H9 (cell line): Measurements from ENCODE around the gene CARD19. TPM values are rescaled to one million over a fixed set of nuclear protein-coding genes. Genes with fewer than 3 reads are reported as not detected.

ENCODE experiments used
- DNase-seq: peaks from one replicate; pipeline ENCODE4 v3.0.0-alpha.2; 2017
- H2AFZ ChIP-seq: one replicate; pipeline ENCODE4 v1.6.1; 2013; ENCODE audit warnings: mild to moderate bottlenecking, low read length, control low read depth, moderate library complexity
- H2AK5ac ChIP-seq: 2 replicates; pipeline ENCODE4 v1.6.1; 2013; ENCODE audit warnings: low read length, control low read depth, mixed read lengths; ENCODE audit not compliant: insufficient read length
- H2BK120ac ChIP-seq: one replicate; pipeline ENCODE4 v1.6.1; 2013; ENCODE audit warnings: low read depth, mild to moderate bottlenecking, low read length, control low read depth, inconsistent platforms; ENCODE audit not compliant: poor library complexity, severe bottlenecking
- H2BK12ac ChIP-seq: 2 replicates; pipeline ENCODE4 v1.6.1; 2013; ENCODE audit warnings: low read length, control low read depth, mixed read lengths, low read depth; ENCODE audit not compliant: insufficient read length
- H2BK15ac ChIP-seq: 2 replicates; pipeline ENCODE4 v1.6.1; 2013; ENCODE audit warnings: low read depth, low read length, control low read depth
- H2BK20ac ChIP-seq: one replicate; pipeline ENCODE4 v1.6.1; 2013; ENCODE audit warnings: low read depth, mild to moderate bottlenecking, low read length, control low read depth, inconsistent platforms; ENCODE audit not compliant: poor library complexity, severe bottlenecking
- H2BK5ac ChIP-seq: 2 replicates; pipeline ENCODE4 v1.6.1; 2013; ENCODE audit warnings: low read length, control low read depth, mixed read lengths; ENCODE audit not compliant: insufficient read length
- H3K14ac ChIP-seq: 2 replicates; pipeline ENCODE4 v1.6.1; 2013; ENCODE audit warnings: low read length, control low read depth; ENCODE audit not compliant: insufficient read depth
- H3K18ac ChIP-seq: 2 replicates; pipeline ENCODE4 v1.6.1; 2013; ENCODE audit warnings: low read depth, mild to moderate bottlenecking, mixed read lengths, low read length, control low read depth; ENCODE audit not compliant: insufficient read length
- H3K23ac ChIP-seq: 2 replicates; pipeline ENCODE4 v1.6.1; 2013; ENCODE audit warnings: low read length, control low read depth, mixed read lengths, low read depth; ENCODE audit not compliant: insufficient read length
- H3K23me2 ChIP-seq: 2 replicates; pipeline ENCODE4 v1.6.1; 2013; ENCODE audit warnings: low read depth, mild to moderate bottlenecking, mixed read lengths, low read length, control low read depth; ENCODE audit not compliant: insufficient read length, poor library complexity, severe bottlenecking
- H3K27ac ChIP-seq: 2 replicates; pipeline ENCODE4 v1.5.1; 2013; ENCODE audit warnings: low read length, control low read depth, mixed read lengths, low read depth; ENCODE audit not compliant: insufficient read length
- H3K27me3 ChIP-seq: 2 replicates; pipeline ENCODE4 v1.6.1; 2013; ENCODE audit warnings: low read length, control low read depth, inconsistent platforms; ENCODE audit not compliant: insufficient read depth
- H3K4ac ChIP-seq: 2 replicates; pipeline ENCODE4 v1.6.1; 2013; ENCODE audit warnings: low read depth, mild to moderate bottlenecking, control low read depth, inconsistent platforms, low read length, moderate library complexity
- H3K4me1 ChIP-seq: 2 replicates; pipeline ENCODE4 v1.6.1; 2013; ENCODE audit warnings: low read length, control low read depth, inconsistent platforms; ENCODE audit not compliant: insufficient read depth
- H3K4me2 ChIP-seq: 2 replicates; pipeline ENCODE4 v1.6.1; 2013; ENCODE audit warnings: low read length, control low read depth, mixed read lengths; ENCODE audit not compliant: insufficient read length, insufficient read depth
- H3K56ac ChIP-seq: 2 replicates; pipeline ENCODE4 v1.6.1; 2013; ENCODE audit warnings: low read depth, mild to moderate bottlenecking, mixed read lengths, low read length, control low read depth; ENCODE audit not compliant: insufficient read length
- H3K79me1 ChIP-seq: 2 replicates; pipeline ENCODE4 v1.6.1; 2013; ENCODE audit warnings: low read depth, mild to moderate bottlenecking, moderate library complexity, low read length, control low read depth, inconsistent platforms; ENCODE audit not compliant: insufficient read depth, poor library complexity, severe bottlenecking
- H3K79me2 ChIP-seq: 2 replicates; pipeline ENCODE4 v1.6.1; 2013; ENCODE audit warnings: low read length, control low read depth, inconsistent platforms; ENCODE audit not compliant: insufficient read depth
- H3K9ac ChIP-seq: 2 replicates; pipeline ENCODE4 v1.6.1; 2013; ENCODE audit warnings: low read length, control low read depth, mixed read lengths; ENCODE audit not compliant: insufficient read length; ENCODE audit errors: extremely low read depth
- H3K9me3 ChIP-seq: one replicate; pipeline ENCODE4 v1.6.1; 2013; ENCODE audit warnings: low read depth, low read length, inconsistent platforms; ENCODE audit not compliant: control insufficient read depth
- H3T11ph ChIP-seq: one replicate; pipeline ENCODE4 v1.6.1; 2013; ENCODE audit warnings: mild to moderate bottlenecking, low read length, control low read depth, inconsistent platforms
- H4K20me1 ChIP-seq: one replicate; pipeline ENCODE4 v1.6.1; 2013; ENCODE audit not compliant: control insufficient read depth, insufficient read length, insufficient read depth
- H4K5ac ChIP-seq: 2 replicates; pipeline ENCODE4 v1.6.1; 2013; ENCODE audit warnings: low read depth, mild to moderate bottlenecking, mixed read lengths, low read length, control low read depth; ENCODE audit not compliant: insufficient read length
- H4K8ac ChIP-seq: replicated peaks from 2 replicates; pipeline ENCODE4 v1.6.1; 2013; ENCODE audit warnings: low read length, control low read depth, mixed read lengths, low read depth; ENCODE audit not compliant: insufficient read length
- H4K91ac ChIP-seq: 2 replicates; pipeline ENCODE4 v1.6.1; 2013; ENCODE audit warnings: low read depth, mild to moderate bottlenecking, moderate library complexity, mixed read lengths, low read length, control low read depth; ENCODE audit not compliant: insufficient read length
- H3K27ac Mint-ChIP-seq, 3 experiments: 2 replicates in 2 of 3; 3 replicates in 1 of 3; pipeline ENCODE4 v1.8.0; 2020 to 2021; ENCODE audit warnings: mixed read lengths in 3 of 3, mild to moderate bottlenecking in 1 of 3, moderate library complexity in 1 of 3
- H3K27me3 Mint-ChIP-seq: 2 replicates; pipeline ENCODE4 v1.8.0; 2021; ENCODE audit warnings: low read depth, mild to moderate bottlenecking, moderate library complexity, mixed read lengths
- H3K36me3 Mint-ChIP-seq, 3 experiments: 2 replicates in 2 of 3; 3 replicates in 1 of 3; pipeline ENCODE4 v1.8.0; 2020 to 2021; ENCODE audit warnings: low read depth in 3 of 3, mixed read lengths in 3 of 3; ENCODE audit not compliant: insufficient read depth in 1 of 3
- H3K4me1 Mint-ChIP-seq, 2 experiments: 2 replicates each; pipeline ENCODE4 v1.8.0; 2020; ENCODE audit warnings: mixed read lengths in 2 of 2
- H3K4me3 Mint-ChIP-seq, 2 experiments: 2 replicates in 1 of 2; 3 replicates in 1 of 2; pipeline ENCODE4 v1.8.0; 2020 to 2021; ENCODE audit warnings: mild to moderate bottlenecking in 2 of 2, mixed read lengths in 2 of 2, moderate library complexity in 1 of 2
- H3K9me3 Mint-ChIP-seq, 2 experiments: 2 replicates in 1 of 2; 3 replicates in 1 of 2; pipeline ENCODE4 v1.8.0; 2020; ENCODE audit warnings: mild to moderate bottlenecking in 2 of 2, mixed read lengths in 2 of 2, moderate library complexity in 1 of 2
- WGBS: extraction: QIAGEN DNeasy Blood & Tissue Kit; methylation state at CpG from one replicate; pipeline ENCODE4 v1.1.7; 2013; ENCODE audit warnings: missing lambda C conversion rate, low lambda C conversion rate, mixed read lengths; ENCODE audit not compliant: insufficient read length; ENCODE audit errors: extremely low coverage; 5-methylcytosine and 5-hydroxymethylcytosine counted together
- total RNA-seq: library from RNA; stranded (reverse); gene quantifications from 2 replicates; pipeline ENCODE4 v1.2.1, GENCODE V29; 2021
- TF ChIP-seq, protein P1 (sequence below): fragments of 200-600 bp; sonication (generic); conservative IDR thresholded peaks from 3 replicates; pipeline ENCODE4 v1.8.0; 2021; ENCODE audit warnings: antibody characterized with exemption, mild to moderate bottlenecking

Gene CARD19
- total RNA-seq, 1 experiment from 2014 or later = 21.4 TPM

DNA sequence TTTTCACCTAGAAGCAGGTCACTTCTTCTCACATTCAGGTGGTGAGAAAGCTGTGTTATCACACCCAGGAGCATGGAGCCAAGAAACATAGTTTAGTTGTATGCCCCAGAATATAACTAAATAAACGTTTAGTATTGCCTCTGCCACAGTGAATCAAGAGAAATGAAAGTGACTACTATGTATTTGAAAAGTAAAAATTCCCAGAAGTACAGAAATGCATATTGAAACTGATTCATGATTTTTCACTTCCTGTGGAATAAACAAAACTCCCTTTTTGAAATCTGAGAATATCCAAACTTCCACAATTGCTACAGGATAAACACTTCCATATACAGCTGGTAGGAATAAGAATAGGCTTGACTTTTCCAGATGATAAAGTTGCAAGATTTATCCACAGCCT lies 53.3 kb downstream of the CARD19 start:
- peaks cover 2% of the 10 kb centered on the region; the same call in 1 of the 2 replicates for H3K27me3 Mint-ChIP-seq
- no peaks in the 10 kb centered on the region for H4K20me1 ChIP-seq

More for the DNA sequence above, 53.3 kb downstream of the CARD19 start:
- H3K18ac ChIP-seq = no peak overlapping the region
- DNase-seq = no peak
- no peak overlapping the region for H2BK5ac ChIP-seq
- H4K5ac ChIP-seq = no peak overlapping the region
- H3K4me2 ChIP-seq = no peak overlapping the region
- H3K23ac ChIP-seq = no peak overlapping the region
- Mint-ChIP-seq H3K36me3 (no peaks in the 10 kb centered on the region; a peak in 1 of 7 replicates), H3K9me3 (peaks cover 0 to 3% of the 10 kb centered on the region in 2 experiments; a peak in 1 of 5 replicates), H3K4me1 (peaks cover 2% of the 10 kb centered on the region in 2 experiments), H3K27ac (no peak overlapping the region), H3K4me3 (no peak overlapping the region)
- no peak overlapping the region for H3T11ph ChIP-seq
- H3K27ac ChIP-seq = no peak overlapping the region
- no peaks in the 10 kb centered on the region for H3K9me3 ChIP-seq
- H2AK5ac ChIP-seq = no peak overlapping the region
- H3K56ac ChIP-seq = no peak overlapping the region
- H2AFZ ChIP-seq = no peak overlapping the region
- no peak overlapping the region for H3K4ac ChIP-seq
- no peaks in the 10 kb centered on the region for H3K79me1 ChIP-seq
- H3K14ac ChIP-seq = no peak overlapping the region
- no peak overlapping the region for H3K9ac ChIP-seq
- no peaks in the 10 kb centered on the region for H3K79me2 ChIP-seq
- H2BK15ac ChIP-seq = no peak overlapping the region
- no peak overlapping the region for H2BK20ac ChIP-seq
- H4K91ac ChIP-seq = no peak overlapping the region
- TF ChIP-seq, protein P1, sequence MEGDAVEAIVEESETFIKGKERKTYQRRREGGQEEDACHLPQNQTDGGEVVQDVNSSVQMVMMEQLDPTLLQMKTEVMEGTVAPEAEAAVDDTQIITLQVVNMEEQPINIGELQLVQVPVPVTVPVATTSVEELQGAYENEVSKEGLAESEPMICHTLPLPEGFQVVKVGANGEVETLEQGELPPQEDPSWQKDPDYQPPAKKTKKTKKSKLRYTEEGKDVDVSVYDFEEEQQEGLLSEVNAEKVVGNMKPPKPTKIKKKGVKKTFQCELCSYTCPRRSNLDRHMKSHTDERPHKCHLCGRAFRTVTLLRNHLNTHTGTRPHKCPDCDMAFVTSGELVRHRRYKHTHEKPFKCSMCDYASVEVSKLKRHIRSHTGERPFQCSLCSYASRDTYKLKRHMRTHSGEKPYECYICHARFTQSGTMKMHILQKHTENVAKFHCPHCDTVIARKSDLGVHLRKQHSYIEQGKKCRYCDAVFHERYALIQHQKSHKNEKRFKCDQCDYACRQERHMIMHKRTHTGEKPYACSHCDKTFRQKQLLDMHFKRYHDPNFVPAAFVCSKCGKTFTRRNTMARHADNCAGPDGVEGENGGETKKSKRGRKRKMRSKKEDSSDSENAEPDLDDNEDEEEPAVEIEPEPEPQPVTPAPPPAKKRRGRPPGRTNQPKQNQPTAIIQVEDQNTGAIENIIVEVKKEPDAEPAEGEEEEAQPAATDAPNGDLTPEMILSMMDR = no peak
- H2BK120ac ChIP-seq = no peak overlapping the region
- no peak overlapping the region for H4K8ac ChIP-seq
- no peaks in the 10 kb centered on the region for H3K27me3 ChIP-seq
- no peak overlapping the region for H2BK12ac ChIP-seq
- H3K23me2 ChIP-seq = no peaks in the 10 kb centered on the region
- H3K4me1 ChIP-seq = no peaks in the 10 kb centered on the region
- no CpG with 5 or more reads among the region's 1 CpG for WGBS
